Measurements from ENCODE around the gene MIPEP.

DNA sequence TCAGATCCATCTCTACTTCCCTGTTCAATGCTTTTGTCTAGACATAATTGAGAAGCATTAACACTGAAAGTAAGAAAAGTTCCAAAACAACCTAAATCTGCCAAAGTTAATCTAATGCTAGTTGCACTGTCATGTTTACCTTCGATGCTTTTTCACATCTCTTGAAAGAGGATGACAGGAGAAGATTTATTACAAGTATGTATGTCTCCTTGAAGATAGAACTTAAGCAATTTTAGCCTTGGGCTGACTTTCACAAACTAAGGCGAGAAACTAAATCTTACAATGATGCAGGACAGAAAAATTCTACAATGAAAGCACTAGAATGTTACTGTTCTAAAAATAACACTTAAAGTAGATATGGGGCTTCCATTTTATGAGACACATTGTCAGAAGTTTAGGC lies 64.0 kb downstream of the MIPEP start:
- TF ChIP-seq, protein P1, sequence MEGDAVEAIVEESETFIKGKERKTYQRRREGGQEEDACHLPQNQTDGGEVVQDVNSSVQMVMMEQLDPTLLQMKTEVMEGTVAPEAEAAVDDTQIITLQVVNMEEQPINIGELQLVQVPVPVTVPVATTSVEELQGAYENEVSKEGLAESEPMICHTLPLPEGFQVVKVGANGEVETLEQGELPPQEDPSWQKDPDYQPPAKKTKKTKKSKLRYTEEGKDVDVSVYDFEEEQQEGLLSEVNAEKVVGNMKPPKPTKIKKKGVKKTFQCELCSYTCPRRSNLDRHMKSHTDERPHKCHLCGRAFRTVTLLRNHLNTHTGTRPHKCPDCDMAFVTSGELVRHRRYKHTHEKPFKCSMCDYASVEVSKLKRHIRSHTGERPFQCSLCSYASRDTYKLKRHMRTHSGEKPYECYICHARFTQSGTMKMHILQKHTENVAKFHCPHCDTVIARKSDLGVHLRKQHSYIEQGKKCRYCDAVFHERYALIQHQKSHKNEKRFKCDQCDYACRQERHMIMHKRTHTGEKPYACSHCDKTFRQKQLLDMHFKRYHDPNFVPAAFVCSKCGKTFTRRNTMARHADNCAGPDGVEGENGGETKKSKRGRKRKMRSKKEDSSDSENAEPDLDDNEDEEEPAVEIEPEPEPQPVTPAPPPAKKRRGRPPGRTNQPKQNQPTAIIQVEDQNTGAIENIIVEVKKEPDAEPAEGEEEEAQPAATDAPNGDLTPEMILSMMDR (IDR thresholded peaks at IDR 0.05; ENCODE audit: low read depth, low read length, poor library complexity, severe bottlenecking): no peak
- TF ChIP-seq EZH2phosphoT487 (IDR thresholded peaks at IDR 0.05; ENCODE audit: borderline replicate concordance, low read length): no peak
